H9 (cell line): ENCODE results near the gene ERCC6L2. TPM values are rescaled to one million over a fixed set of nuclear protein-coding genes. Genes with fewer than 3 reads are reported as not detected.

Experiments used
- DNase-seq: peaks from one replicate; pipeline ENCODE4 v3.0.0-alpha.2; 2017
- H2AFZ ChIP-seq: one replicate; pipeline ENCODE4 v1.6.1; 2013; ENCODE audit warnings: mild to moderate bottlenecking, low read length, control low read depth, moderate library complexity
- H2AK5ac ChIP-seq: 2 replicates; pipeline ENCODE4 v1.6.1; 2013; ENCODE audit warnings: low read length, control low read depth, mixed read lengths; ENCODE audit not compliant: insufficient read length
- H2BK120ac ChIP-seq: one replicate; pipeline ENCODE4 v1.6.1; 2013; ENCODE audit warnings: low read depth, mild to moderate bottlenecking, low read length, control low read depth, inconsistent platforms; ENCODE audit not compliant: poor library complexity, severe bottlenecking
- H2BK12ac ChIP-seq: 2 replicates; pipeline ENCODE4 v1.6.1; 2013; ENCODE audit warnings: low read length, control low read depth, mixed read lengths, low read depth; ENCODE audit not compliant: insufficient read length
- H2BK15ac ChIP-seq: 2 replicates; pipeline ENCODE4 v1.6.1; 2013; ENCODE audit warnings: low read depth, low read length, control low read depth
- H2BK20ac ChIP-seq: one replicate; pipeline ENCODE4 v1.6.1; 2013; ENCODE audit warnings: low read depth, mild to moderate bottlenecking, low read length, control low read depth, inconsistent platforms; ENCODE audit not compliant: poor library complexity, severe bottlenecking
- H2BK5ac ChIP-seq: 2 replicates; pipeline ENCODE4 v1.6.1; 2013; ENCODE audit warnings: low read length, control low read depth, mixed read lengths; ENCODE audit not compliant: insufficient read length
- H3K14ac ChIP-seq: 2 replicates; pipeline ENCODE4 v1.6.1; 2013; ENCODE audit warnings: low read length, control low read depth; ENCODE audit not compliant: insufficient read depth
- H3K18ac ChIP-seq: 2 replicates; pipeline ENCODE4 v1.6.1; 2013; ENCODE audit warnings: low read depth, mild to moderate bottlenecking, mixed read lengths, low read length, control low read depth; ENCODE audit not compliant: insufficient read length
- H3K23ac ChIP-seq: 2 replicates; pipeline ENCODE4 v1.6.1; 2013; ENCODE audit warnings: low read length, control low read depth, mixed read lengths, low read depth; ENCODE audit not compliant: insufficient read length
- H3K23me2 ChIP-seq: 2 replicates; pipeline ENCODE4 v1.6.1; 2013; ENCODE audit warnings: low read depth, mild to moderate bottlenecking, mixed read lengths, low read length, control low read depth; ENCODE audit not compliant: insufficient read length, poor library complexity, severe bottlenecking
- H3K27ac ChIP-seq: 2 replicates; pipeline ENCODE4 v1.5.1; 2013; ENCODE audit warnings: low read length, control low read depth, mixed read lengths, low read depth; ENCODE audit not compliant: insufficient read length
- H3K27me3 ChIP-seq: 2 replicates; pipeline ENCODE4 v1.6.1; 2013; ENCODE audit warnings: low read length, control low read depth, inconsistent platforms; ENCODE audit not compliant: insufficient read depth
- H3K4ac ChIP-seq: 2 replicates; pipeline ENCODE4 v1.6.1; 2013; ENCODE audit warnings: low read depth, mild to moderate bottlenecking, control low read depth, inconsistent platforms, low read length, moderate library complexity
- H3K4me1 ChIP-seq: 2 replicates; pipeline ENCODE4 v1.6.1; 2013; ENCODE audit warnings: low read length, control low read depth, inconsistent platforms; ENCODE audit not compliant: insufficient read depth
- H3K4me2 ChIP-seq: 2 replicates; pipeline ENCODE4 v1.6.1; 2013; ENCODE audit warnings: low read length, control low read depth, mixed read lengths; ENCODE audit not compliant: insufficient read length, insufficient read depth
- H3K56ac ChIP-seq: 2 replicates; pipeline ENCODE4 v1.6.1; 2013; ENCODE audit warnings: low read depth, mild to moderate bottlenecking, mixed read lengths, low read length, control low read depth; ENCODE audit not compliant: insufficient read length
- H3K79me1 ChIP-seq: 2 replicates; pipeline ENCODE4 v1.6.1; 2013; ENCODE audit warnings: low read depth, mild to moderate bottlenecking, moderate library complexity, low read length, control low read depth, inconsistent platforms; ENCODE audit not compliant: insufficient read depth, poor library complexity, severe bottlenecking
- H3K79me2 ChIP-seq: 2 replicates; pipeline ENCODE4 v1.6.1; 2013; ENCODE audit warnings: low read length, control low read depth, inconsistent platforms; ENCODE audit not compliant: insufficient read depth
- H3K9ac ChIP-seq: 2 replicates; pipeline ENCODE4 v1.6.1; 2013; ENCODE audit warnings: low read length, control low read depth, mixed read lengths; ENCODE audit not compliant: insufficient read length; ENCODE audit errors: extremely low read depth
- H3K9me3 ChIP-seq: one replicate; pipeline ENCODE4 v1.6.1; 2013; ENCODE audit warnings: low read depth, low read length, inconsistent platforms; ENCODE audit not compliant: control insufficient read depth
- H3T11ph ChIP-seq: one replicate; pipeline ENCODE4 v1.6.1; 2013; ENCODE audit warnings: mild to moderate bottlenecking, low read length, control low read depth, inconsistent platforms
- H4K20me1 ChIP-seq: one replicate; pipeline ENCODE4 v1.6.1; 2013; ENCODE audit not compliant: control insufficient read depth, insufficient read length, insufficient read depth
- H4K5ac ChIP-seq: 2 replicates; pipeline ENCODE4 v1.6.1; 2013; ENCODE audit warnings: low read depth, mild to moderate bottlenecking, mixed read lengths, low read length, control low read depth; ENCODE audit not compliant: insufficient read length
- H4K8ac ChIP-seq: replicated peaks from 2 replicates; pipeline ENCODE4 v1.6.1; 2013; ENCODE audit warnings: low read length, control low read depth, mixed read lengths, low read depth; ENCODE audit not compliant: insufficient read length
- H4K91ac ChIP-seq: 2 replicates; pipeline ENCODE4 v1.6.1; 2013; ENCODE audit warnings: low read depth, mild to moderate bottlenecking, moderate library complexity, mixed read lengths, low read length, control low read depth; ENCODE audit not compliant: insufficient read length
- H3K27ac Mint-ChIP-seq, 3 experiments: 2 replicates in 2 of 3; 3 replicates in 1 of 3; pipeline ENCODE4 v1.8.0; 2020 to 2021; ENCODE audit warnings: mixed read lengths in 3 of 3, mild to moderate bottlenecking in 1 of 3, moderate library complexity in 1 of 3
- H3K27me3 Mint-ChIP-seq: 2 replicates; pipeline ENCODE4 v1.8.0; 2021; ENCODE audit warnings: low read depth, mild to moderate bottlenecking, moderate library complexity, mixed read lengths
- H3K36me3 Mint-ChIP-seq, 3 experiments: 2 replicates in 2 of 3; 3 replicates in 1 of 3; pipeline ENCODE4 v1.8.0; 2020 to 2021; ENCODE audit warnings: low read depth in 3 of 3, mixed read lengths in 3 of 3; ENCODE audit not compliant: insufficient read depth in 1 of 3
- H3K4me1 Mint-ChIP-seq, 2 experiments: 2 replicates each; pipeline ENCODE4 v1.8.0; 2020; ENCODE audit warnings: mixed read lengths in 2 of 2
- H3K4me3 Mint-ChIP-seq, 2 experiments: 2 replicates in 1 of 2; 3 replicates in 1 of 2; pipeline ENCODE4 v1.8.0; 2020 to 2021; ENCODE audit warnings: mild to moderate bottlenecking in 2 of 2, mixed read lengths in 2 of 2, moderate library complexity in 1 of 2
- H3K9me3 Mint-ChIP-seq, 2 experiments: 2 replicates in 1 of 2; 3 replicates in 1 of 2; pipeline ENCODE4 v1.8.0; 2020; ENCODE audit warnings: mild to moderate bottlenecking in 2 of 2, mixed read lengths in 2 of 2, moderate library complexity in 1 of 2
- CTCF ChIP-seq: fragments of 200-600 bp; sonication (generic); conservative IDR thresholded peaks from 3 replicates; pipeline ENCODE4 v1.8.0; 2021; ENCODE audit warnings: antibody characterized with exemption, mild to moderate bottlenecking
- WGBS: extraction: QIAGEN DNeasy Blood & Tissue Kit; methylation state at CpG from one replicate; pipeline ENCODE4 v1.1.7; 2013; ENCODE audit warnings: missing lambda C conversion rate, low lambda C conversion rate, mixed read lengths; ENCODE audit not compliant: insufficient read length; ENCODE audit errors: extremely low coverage; 5-methylcytosine and 5-hydroxymethylcytosine counted together
- total RNA-seq: library from RNA; stranded (reverse); gene quantifications from 2 replicates; pipeline ENCODE4 v1.2.1, GENCODE V29; 2021

ERCC6L2 gene
- total RNA-seq, 1 experiment from 2014 or later: 57.7 TPM

GRCh38 chr9:95953986-95954385, 78.5 kb downstream of the ERCC6L2 start:
- Histone ChIP-seq H3K4me1 (no peaks in the 10 kb centered on the region), H4K8ac (no peak overlapping the region), H2AK5ac (no peak overlapping the region), H3K14ac (no peak overlapping the region), H2BK15ac (no peak overlapping the region), H2BK12ac (no peak overlapping the region), H3T11ph (no peak overlapping the region), H4K20me1 (no peaks in the 10 kb centered on the region), H3K23me2 (no peaks in the 10 kb centered on the region), H3K9me3 (no peaks in the 10 kb centered on the region), H2AFZ (no peak overlapping the region), H2BK20ac (no peak overlapping the region), H3K27ac (no peak overlapping the region), H3K79me1 (no peaks in the 10 kb centered on the region), H3K9ac (no peak overlapping the region), H2BK120ac (no peak overlapping the region), H3K4ac (no peak overlapping the region), H3K56ac (no peak overlapping the region), H3K23ac (no peak overlapping the region), H4K5ac (no peak overlapping the region), H3K18ac (no peak overlapping the region), H2BK5ac (no peak overlapping the region), H4K91ac (no peak overlapping the region), H3K4me2 (no peak overlapping the region), H3K27me3 (no peaks in the 10 kb centered on the region), H3K79me2 (no peaks in the 10 kb centered on the region)
- Mint-ChIP-seq H3K4me1 (no peaks in the 10 kb centered on the region), H3K27me3 (no peaks in the 10 kb centered on the region), H3K9me3 (peaks cover 4 to 8% of the 10 kb centered on the region in 2 experiments; a peak in 3 of 5 replicates), H3K4me3 (no peak overlapping the region), H3K36me3 (peaks cover 50 to 61% (median 58%) of the 10 kb centered on the region in 3 experiments), H3K27ac (no peak overlapping the region)
- WGBS: no CpG with 5 or more reads among the region's 1 CpG
- no peak for DNase-seq
- no peak for TF ChIP-seq CTCF
